HEK293 (cell line): ENCODE results near the gene C11orf98.
A peak's percentile ranks its signal among the peaks of the same experiment; 100 is the strongest.
"Not testable (repeated sequence)": the region's sequence is repeated elsewhere in the genome, so short reads cannot be mapped to it uniquely, and the experiment has no call there.

Experiments
- CTCF ChIA-PET: fragments of 350-600 bp; formaldehyde crosslinking; extraction: SDS; loops from one replicate; lab custom pipeline; 2021; ENCODE audit warnings: antibody characterized with exemption; lab: Yijun Ruan, JAX
- POLR2A ChIA-PET: fragments of 300-600 bp; formaldehyde crosslinking; extraction: SDS; loops from one replicate; lab custom pipeline; 2020; ENCODE audit warnings: antibody characterized with exemption, inconsistent platforms; lab: Yijun Ruan, JAX
- H3K27ac ChIP-seq: fragments of 200-500 bp; sonication (Bioruptor generic); 2 replicates; pipeline ENCODE4 v1.5.1; 2014; ENCODE audit warnings: low read depth, low read length, control low read depth, inconsistent platforms; ENCODE audit errors: extremely low read depth
- H3K36me3 ChIP-seq, 2 experiments: fragments of 200-500 bp in 1 of 2; sonication (Bioruptor generic) in 1 of 2; 1 replicate in 1 of 2; 2 replicates in 1 of 2; pipeline ENCODE4 v1.5.1; 2014 to 2017; ENCODE audit warnings: inconsistent platforms in 2 of 2, low read length in 2 of 2; ENCODE audit not compliant: control insufficient read depth in 2 of 2, insufficient read depth in 1 of 2
- H3K4me1 ChIP-seq: fragments of 200-500 bp; sonication (Bioruptor generic); 2 replicates; pipeline ENCODE4 v1.5.1; 2014; ENCODE audit warnings: mild to moderate bottlenecking, low read length, inconsistent platforms; ENCODE audit not compliant: control insufficient read depth, insufficient read depth
- H3K4me3 ChIP-seq: 2 replicates; pipeline ENCODE4 v1.5.1; 2011; ENCODE audit warnings: low read depth, mild to moderate bottlenecking, control low read depth, low read length, moderate library complexity
- H3K9me3 ChIP-seq: fragments of 200-500 bp; sonication (Bioruptor generic); 2 replicates; pipeline ENCODE4 v1.5.1; 2014; ENCODE audit warnings: low read depth, low read length, inconsistent platforms; ENCODE audit not compliant: control insufficient read depth, insufficient read depth
- EGR2 ChIP-seq: fragments of 450-650 bp; formaldehyde crosslinking; IDR thresholded peaks from 2 replicates; pipeline ENCODE4 v1.5.1; 2016; ENCODE audit warnings: low read depth, missing biosample characterization, missing genetic modification characterization
- GFI1B ChIP-seq: fragments of 450-650 bp; formaldehyde crosslinking; IDR thresholded peaks from 2 replicates; pipeline ENCODE4 v1.5.1; 2016; ENCODE audit warnings: missing biosample characterization, missing genetic modification characterization
- IKZF3 ChIP-seq: fragments of 450-650 bp; IDR thresholded peaks from 2 replicates; pipeline ENCODE4 v1.5.0; 2018; ENCODE audit warnings: missing biosample characterization, mild to moderate bottlenecking, missing genetic modification characterization, moderate library complexity
- KLF10 ChIP-seq: fragments of 450-650 bp; IDR thresholded peaks from 2 replicates; pipeline ENCODE4 v1.5.1; 2018; ENCODE audit warnings: missing biosample characterization, mild to moderate bottlenecking, missing genetic modification characterization
- KLF16 ChIP-seq: fragments of 450-650 bp; formaldehyde crosslinking; IDR thresholded peaks from 2 replicates; pipeline ENCODE4 v1.5.1; 2017; ENCODE audit warnings: missing biosample characterization, missing genetic modification characterization
- ZBTB1 ChIP-seq: fragments of 450-650 bp; formaldehyde crosslinking; IDR thresholded peaks from 2 replicates; pipeline ENCODE4 v1.5.1; 2016; ENCODE audit warnings: missing biosample characterization, missing genetic modification characterization
- ZBTB20 ChIP-seq: fragments of 450-650 bp; formaldehyde crosslinking; IDR thresholded peaks from 2 replicates; pipeline ENCODE4 v1.5.1; 2016; ENCODE audit warnings: missing biosample characterization, missing genetic modification characterization
- ZNF140 ChIP-seq: fragments of 450-650 bp; formaldehyde crosslinking; IDR thresholded peaks from 2 replicates; pipeline ENCODE4 v1.5.1; 2016; ENCODE audit warnings: missing biosample characterization, missing genetic modification characterization
- ZNF155 ChIP-seq: fragments of 450-650 bp; formaldehyde crosslinking; IDR thresholded peaks from 2 replicates; pipeline ENCODE4 v1.5.1; 2016; ENCODE audit warnings: missing biosample characterization, missing genetic modification characterization
- ZNF23 ChIP-seq: fragments of 450-650 bp; formaldehyde crosslinking; IDR thresholded peaks from 2 replicates; pipeline ENCODE4 v1.5.1; 2016; ENCODE audit warnings: missing biosample characterization, missing genetic modification characterization, borderline replicate concordance
- ZNF280C ChIP-seq: fragments of 450-650 bp; formaldehyde crosslinking; IDR thresholded peaks from 2 replicates; pipeline ENCODE4 v1.5.1; 2016; ENCODE audit warnings: missing biosample characterization, missing genetic modification characterization
- ZNF302 ChIP-seq: fragments of 450-650 bp; formaldehyde crosslinking; IDR thresholded peaks from 2 replicates; pipeline ENCODE4 v1.5.1; 2016; ENCODE audit warnings: missing biosample characterization, missing genetic modification characterization, low read depth
- ZNF324 ChIP-seq: fragments of 450-650 bp; formaldehyde crosslinking; IDR thresholded peaks from 2 replicates; pipeline ENCODE4 v1.5.1; 2016; ENCODE audit warnings: missing biosample characterization, missing genetic modification characterization
- ZNF394 ChIP-seq: fragments of 450-650 bp; formaldehyde crosslinking; IDR thresholded peaks from 2 replicates; pipeline ENCODE4 v1.5.1; 2016; ENCODE audit warnings: missing biosample characterization, missing genetic modification characterization, mild to moderate bottlenecking, moderate library complexity, borderline replicate concordance
- ZNF423 ChIP-seq: fragments of 450-650 bp; formaldehyde crosslinking; IDR thresholded peaks from 2 replicates; pipeline ENCODE4 v1.5.1; 2016; ENCODE audit warnings: missing biosample characterization, missing genetic modification characterization
- ZNF558 ChIP-seq: fragments of 450-650 bp; formaldehyde crosslinking; IDR thresholded peaks from 2 replicates; pipeline ENCODE4 v1.5.1; 2016; ENCODE audit warnings: missing biosample characterization, missing genetic modification characterization
- ZNF623 ChIP-seq: fragments of 450-650 bp; formaldehyde crosslinking; IDR thresholded peaks from 2 replicates; pipeline ENCODE4 v1.5.1; 2016; ENCODE audit warnings: missing biosample characterization, missing genetic modification characterization
- ZNF677 ChIP-seq: fragments of 450-650 bp; IDR thresholded peaks from 2 replicates; pipeline ENCODE4 v1.5.0; 2018; ENCODE audit warnings: missing biosample characterization, mild to moderate bottlenecking, missing genetic modification characterization, moderate library complexity
- TF ChIP-seq, protein P1 (sequence below): fragments of 450-650 bp; formaldehyde crosslinking; IDR thresholded peaks from 2 replicates; pipeline ENCODE4 v1.5.1; 2017; ENCODE audit warnings: missing biosample characterization, missing genetic modification characterization

C11orf98 gene

GRCh38 chr11:62621027-62621566 lies 43.9 kb downstream of the C11orf98 start:
- Histone ChIP-seq H3K4me1 (no peaks in the 10 kb centered on the region), H3K36me3 (peaks cover 0 to 36% of the 10 kb centered on the region in 2 experiments; a peak in 2 of 3 replicates), H3K9me3 (no peaks in the 10 kb centered on the region), H3K27ac (peak overlapping the region; percentile 80), H3K4me3 (peak overlapping the region; percentile 71)
- no peak for TF ChIP-seq ZNF394 (tag by site-specific recombination)
- no peak for TF ChIP-seq ZNF23
- TF ChIP-seq, protein P1, sequence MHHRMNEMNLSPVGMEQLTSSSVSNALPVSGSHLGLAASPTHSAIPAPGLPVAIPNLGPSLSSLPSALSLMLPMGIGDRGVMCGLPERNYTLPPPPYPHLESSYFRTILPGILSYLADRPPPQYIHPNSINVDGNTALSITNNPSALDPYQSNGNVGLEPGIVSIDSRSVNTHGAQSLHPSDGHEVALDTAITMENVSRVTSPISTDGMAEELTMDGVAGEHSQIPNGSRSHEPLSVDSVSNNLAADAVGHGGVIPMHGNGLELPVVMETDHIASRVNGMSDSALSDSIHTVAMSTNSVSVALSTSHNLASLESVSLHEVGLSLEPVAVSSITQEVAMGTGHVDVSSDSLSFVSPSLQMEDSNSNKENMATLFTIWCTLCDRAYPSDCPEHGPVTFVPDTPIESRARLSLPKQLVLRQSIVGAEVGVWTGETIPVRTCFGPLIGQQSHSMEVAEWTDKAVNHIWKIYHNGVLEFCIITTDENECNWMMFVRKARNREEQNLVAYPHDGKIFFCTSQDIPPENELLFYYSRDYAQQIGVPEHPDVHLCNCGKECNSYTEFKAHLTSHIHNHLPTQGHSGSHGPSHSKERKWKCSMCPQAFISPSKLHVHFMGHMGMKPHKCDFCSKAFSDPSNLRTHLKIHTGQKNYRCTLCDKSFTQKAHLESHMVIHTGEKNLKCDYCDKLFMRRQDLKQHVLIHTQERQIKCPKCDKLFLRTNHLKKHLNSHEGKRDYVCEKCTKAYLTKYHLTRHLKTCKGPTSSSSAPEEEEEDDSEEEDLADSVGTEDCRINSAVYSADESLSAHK (tag by site-specific recombination), result 0 out of 2 replicates have a peak, but pooled peaks have one; percentile 76
- POLR2A ChIA-PET, result interaction anchor here (0.7 to 6.0 kb wide), 22 partner anchors 8 to 220 kb away, joined by 3 to 109 read pairs (median 7); partner anchors contain the start of genes C11orf98, CSKMT, EEF1G and EML3
- CTCF ChIA-PET, result interaction anchor here (0.7 to 2.5 kb wide), 5 partner anchors 10 to 249 kb away, joined by 3 to 18 read pairs (median 3); no protein-coding TSS in a partner anchor

DNA sequence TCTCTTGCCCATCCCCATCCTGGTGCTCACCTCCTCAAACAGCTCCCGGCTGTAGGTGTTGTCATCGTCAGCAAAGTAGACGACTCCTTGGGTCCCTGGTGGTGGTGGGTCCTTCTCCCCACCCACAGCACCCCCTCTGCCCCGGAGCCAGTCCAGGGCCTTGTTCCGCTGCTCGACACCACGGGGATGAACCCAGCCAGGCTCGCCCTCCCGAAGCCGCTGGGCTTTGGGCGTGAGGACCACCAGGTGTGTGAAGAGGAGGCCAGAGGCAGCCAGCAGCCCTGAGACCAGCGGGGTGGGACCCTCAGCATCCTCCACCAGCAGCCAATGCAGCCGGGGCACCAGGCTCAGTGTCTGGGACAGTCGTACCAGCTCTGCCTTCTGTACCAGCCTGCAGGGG lies 48.1 kb downstream of the C11orf98 start:
- H3K9me3 ChIP-seq, H3K4me1 ChIP-seq, H3K4me3 ChIP-seq, H3K27ac ChIP-seq: not testable (repeated sequence)
- ChIA-PET POLR2A (interaction anchor here (1.3 to 1.6 kb wide), 2 partner anchors 15 to 55 kb away, joined by 5 to 7 read pairs; partner anchors contain the start of genes LBHD1, MTA2 and UQCC3), CTCF (interaction anchor here (0.6 kb wide), 1 partner anchor 235 kb away, joined by 3 read pairs; no protein-coding TSS in a partner anchor)
- peaks cover 0 to 34% of the 10 kb centered on the region in 2 experiments; a peak in 2 of 3 replicates for H3K36me3 ChIP-seq

GRCh38 chr11:62615521-62615920 lies 49.5 kb downstream of the C11orf98 start:
- Histone ChIP-seq H3K36me3 (peaks cover 0 to 35% of the 10 kb centered on the region in 2 experiments; a peak in 2 of 3 replicates), H3K9me3 (no peaks in the 10 kb centered on the region)
- TF ChIP-seq IKZF3 (tag by site-specific recombination), result no peak
- TF ChIP-seq ZNF155 (tag by site-specific recombination), result no peak
- TF ChIP-seq KLF10 (tag by site-specific recombination), result no peak
- no peak for TF ChIP-seq KLF16 (tag by site-specific recombination)
- no peak for TF ChIP-seq ZNF623
- TF ChIP-seq ZBTB20, result no peak
- no peak for TF ChIP-seq ZBTB1
- no peak for TF ChIP-seq ZNF140 (tag by site-specific recombination)
- TF ChIP-seq ZNF677 (tag by site-specific recombination), result no peak
- no peak for TF ChIP-seq GFI1B
- TF ChIP-seq ZNF280C (tag by site-specific recombination), result no peak
- TF ChIP-seq ZNF324 (tag by site-specific recombination), result no peak
- no peak for TF ChIP-seq ZNF302 (tag by site-specific recombination)
- no peak for TF ChIP-seq EGR2 (tag by site-specific recombination)
- no peak for TF ChIP-seq ZNF423
- TF ChIP-seq ZNF558 (tag by site-specific recombination), result no peak
- TF ChIP-seq, all 188 proteins: peak for 0
- no peaks in the 10 kb centered on the region for H3K4me1 ChIP-seq
- ChIA-PET CTCF (no interaction called here), POLR2A (interaction anchor here (0.6 to 1.4 kb wide), 2 partner anchors 24 to 25 kb away, joined by 3 to 7 read pairs; partner anchors contain the start of gene TUT1)
- H3K4me3 ChIP-seq, result no peak overlapping the region
- H3K27ac ChIP-seq, result no peak overlapping the region
